CD4-positive, alpha-beta memory T cell (primary cell): Measurements from ENCODE around the gene EPGN. TPM values are rescaled to one million over a fixed set of nuclear protein-coding genes. Genes with fewer than 3 reads are reported as not detected.

ENCODE experiments used
- CTCF ChIA-PET: fragments of 350-600 bp; sonication (Branson Sonifier 250); formaldehyde crosslinking; loops from one replicate; lab custom pipeline; 2021; ENCODE audit warnings: inconsistent platforms; ENCODE audit not compliant: partially characterized antibody; lab: Charles Lee
- POLR2A ChIA-PET: fragments of 350-600 bp; sonication (Branson Sonifier 250); formaldehyde crosslinking; loops from one replicate; lab custom pipeline; 2021; ENCODE audit not compliant: partially characterized antibody; lab: Charles Lee
- DNase-seq, 5 donors: peaks; one replicate each; pipeline versions ENCODE4 v3.0.0 to v3.0.0-alpha.2; 2020 to 2022; ENCODE audit warnings: mixed read lengths in 1 of 5
- H3K27ac ChIP-seq: one replicate; pipeline ENCODE4 v1.7.0; 2013; ENCODE audit warnings: low read depth, low read length
- H3K27me3 ChIP-seq: 2 replicates; pipeline ENCODE4 v1.7.0; 2013; ENCODE audit warnings: mild to moderate bottlenecking, low read length, moderate library complexity; ENCODE audit not compliant: insufficient read depth
- H3K36me3 ChIP-seq: 2 replicates; pipeline ENCODE4 v1.7.0; 2013; ENCODE audit warnings: mild to moderate bottlenecking, low read length, moderate library complexity; ENCODE audit not compliant: insufficient read depth
- H3K4me1 ChIP-seq: 2 replicates; pipeline ENCODE4 v1.7.0; 2013; ENCODE audit warnings: mild to moderate bottlenecking, low read length, moderate library complexity; ENCODE audit not compliant: insufficient read depth
- H3K4me3 ChIP-seq, 2 donors: one replicate each; pipeline ENCODE4 v1.7.0; 2013; ENCODE audit warnings: low read length in 2 of 2, mild to moderate bottlenecking in 1 of 2
- H3K9me3 ChIP-seq, 2 donors: one replicate each; pipeline ENCODE4 v1.7.0; 2013; ENCODE audit warnings: low read length in 2 of 2, control low read depth in 1 of 2; ENCODE audit not compliant: control insufficient read depth in 1 of 2
- H3K27ac Mint-ChIP-seq, 7 donors: one replicate each; pipeline ENCODE4 v1.8.0; 2020 to 2021; ENCODE audit warnings: mixed read lengths in 7 of 7, mild to moderate bottlenecking in 6 of 7, inconsistent platforms in 3 of 7, moderate library complexity in 3 of 7
- H3K27me3 Mint-ChIP-seq, 2 donors: one replicate each; pipeline ENCODE4 v1.8.0; 2020 to 2021; ENCODE audit warnings: mixed read lengths in 2 of 2
- H3K36me3 Mint-ChIP-seq, 2 donors: one replicate each; pipeline ENCODE4 v1.8.0; 2020 to 2021; ENCODE audit warnings: mixed read lengths in 2 of 2, inconsistent platforms in 1 of 2, mild to moderate bottlenecking in 1 of 2
- H3K4me1 Mint-ChIP-seq, 4 donors: one replicate each; pipeline ENCODE4 v1.8.0; 2020 to 2021; ENCODE audit warnings: mixed read lengths in 4 of 4, mild to moderate bottlenecking in 1 of 4
- H3K4me3 Mint-ChIP-seq, 8 donors: one replicate each; pipeline ENCODE4 v1.8.0; 2020 to 2021; ENCODE audit warnings: mixed read lengths in 8 of 8, mild to moderate bottlenecking in 7 of 8, moderate library complexity in 6 of 8, inconsistent platforms in 3 of 8
- H3K9me3 Mint-ChIP-seq, 8 donors: one replicate each; pipeline ENCODE4 v1.8.0; 2020 to 2021; ENCODE audit warnings: mixed read lengths in 8 of 8, mild to moderate bottlenecking in 5 of 8, inconsistent platforms in 3 of 8, moderate library complexity in 1 of 8
- intact Hi-C: fragments of 100-400 bp; cut with micrococcal nuclease; formaldehyde crosslinking; loops from one replicate; pipeline ENCODE4 v1.15.1; 2023
- polyA plus RNA-seq, 2 donors: library from polyadenylated mRNA; unstranded; fragments of 300-500 nt; fragmentation: Illumina TruSeq; gene quantifications; one replicate each; pipeline ENCODE4 v1.2.3, GENCODE V29; 2021
- total RNA-seq, 2 experiments: library from RNA; stranded (reverse); gene quantifications; one replicate each; pipeline ENCODE4 v1.2.3, GENCODE V29; 2021

The EPGN gene
- total and polyA plus RNA-seq, 4 experiments from 2014 or later: 0.96 TPM; not detected in 3

DNA sequence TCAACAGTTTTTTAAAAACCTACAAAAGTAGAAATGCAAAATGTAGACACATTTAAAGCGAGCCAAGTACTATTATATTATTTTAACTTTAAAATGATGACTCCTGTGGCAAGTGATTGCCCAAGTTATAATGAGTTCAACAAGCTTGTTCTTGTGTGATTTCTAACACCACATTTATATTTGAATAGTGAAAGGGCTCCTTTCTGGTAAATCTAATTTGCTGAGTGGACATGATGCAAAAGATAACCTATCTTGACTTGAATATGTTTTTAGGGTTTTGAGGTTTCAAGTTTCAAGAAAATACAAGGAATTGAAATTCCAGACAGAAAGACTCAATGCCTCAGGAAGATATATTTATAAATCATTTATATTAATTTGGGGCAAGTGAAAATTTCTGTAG, 1.1 kb upstream of the EPGN start:
- intact Hi-C loops: no loop called here
- Mint-ChIP-seq H3K9me3 (no peaks in the 10 kb centered on the region), H3K4me1 (peaks cover 6 to 11% (median 8%) of the 10 kb centered on the region in 4 donors), H3K4me3 (no peak overlapping the region), H3K27ac (no peak overlapping the region), H3K36me3 (no peaks in the 10 kb centered on the region), H3K27me3 (no peaks in the 10 kb centered on the region)
- Histone ChIP-seq H3K4me3 (no peak overlapping the region), H3K4me1 (peaks cover 6% of the 10 kb centered on the region), H3K36me3 (no peaks in the 10 kb centered on the region), H3K27me3 (no peaks in the 10 kb centered on the region), H3K9me3 (no peaks in the 10 kb centered on the region), H3K27ac (no peak overlapping the region)
- CTCF ChIA-PET: interaction anchor here (0.8 kb wide), 1 partner anchor 77 kb away, joined by 3 read pairs; no protein-coding TSS in a partner anchor
- POLR2A ChIA-PET: no interaction called here
- no peak for DNase-seq

DNA sequence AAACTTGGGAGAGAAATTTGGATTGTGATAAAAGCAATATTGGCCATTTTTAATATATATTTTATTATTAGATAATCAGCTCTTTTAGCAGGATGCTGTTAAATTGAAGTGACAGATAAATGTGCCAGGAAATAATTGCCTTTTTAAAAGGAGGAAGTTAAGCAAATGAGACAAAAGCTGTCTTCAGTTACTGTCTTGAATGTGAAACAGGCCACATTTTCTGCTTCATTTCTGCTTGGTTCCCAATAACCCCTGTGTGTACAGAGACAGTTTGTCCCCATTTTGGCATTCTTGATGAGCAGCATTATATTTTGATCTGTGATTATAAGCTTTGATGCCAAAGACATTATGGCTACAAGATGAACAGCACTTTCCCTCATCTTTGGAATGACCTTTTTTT, 953 bp downstream of the EPGN start:
- H3K4me3 ChIP-seq: no peak overlapping the region
- Mint-ChIP-seq H3K27me3 (no peaks in the 10 kb centered on the region), H3K4me1 (peaks cover 6 to 11% (median 8%) of the 10 kb centered on the region in 4 donors), H3K9me3 (no peaks in the 10 kb centered on the region), H3K27ac (peak overlapping the region in 1 of 7 donors; percentile 24), H3K36me3 (no peaks in the 10 kb centered on the region), H3K4me3 (peak overlapping the region in 1 of 8 donors; percentile 2)
- DNase-seq: no peak
- peaks cover 6% of the 10 kb centered on the region for H3K4me1 ChIP-seq
- H3K36me3 ChIP-seq: no peaks in the 10 kb centered on the region
- no peaks in the 10 kb centered on the region for H3K9me3 ChIP-seq
- H3K27ac ChIP-seq: no peak overlapping the region
- no peaks in the 10 kb centered on the region for H3K27me3 ChIP-seq
- POLR2A ChIA-PET: no interaction called here
- intact Hi-C loops: no loop called here
- CTCF ChIA-PET: interaction anchor here (1.3 kb wide), 1 partner anchor 81 kb away, joined by 4 read pairs; no protein-coding TSS in a partner anchor

DNA sequence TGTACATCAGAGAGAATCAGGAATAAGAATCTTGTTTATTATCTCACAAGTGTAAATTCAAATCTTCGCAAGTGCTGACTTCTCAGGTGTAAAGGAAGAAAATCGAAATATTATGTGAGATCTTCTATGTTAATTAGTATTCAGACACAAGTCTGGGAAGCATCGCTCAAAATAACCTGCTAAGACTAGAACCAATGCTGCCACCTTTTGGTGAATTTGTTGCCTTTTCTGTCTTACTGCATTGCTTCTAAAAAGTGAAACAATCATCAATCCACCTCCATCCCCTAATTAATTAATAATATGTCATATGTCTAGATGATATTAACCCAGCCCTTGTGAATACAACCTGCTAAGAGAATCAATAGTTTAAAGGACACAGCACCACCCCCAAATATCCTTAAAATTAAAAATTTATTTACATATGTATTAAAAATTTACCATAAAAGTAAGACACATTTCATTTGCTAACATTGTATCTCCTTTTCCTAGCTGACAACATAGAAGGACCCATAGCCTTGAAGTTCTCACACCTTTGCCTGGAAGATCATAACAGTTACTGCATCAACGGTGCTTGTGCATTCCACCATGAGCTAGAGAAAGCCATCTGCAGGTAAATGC, 3.5 kb downstream of the EPGN start:
- no peak overlapping the region for H3K4me3 Mint-ChIP-seq
- H3K4me1 ChIP-seq: peaks cover 6% of the 10 kb centered on the region
- CTCF ChIA-PET: interaction anchor here (1.5 to 1.6 kb wide), 2 partner anchors 81 to 84 kb away, joined by 8 read pairs; no protein-coding TSS in a partner anchor
- no peaks in the 10 kb centered on the region for H3K9me3 Mint-ChIP-seq
- H3K4me3 ChIP-seq: no peak overlapping the region
- no peaks in the 10 kb centered on the region for H3K36me3 ChIP-seq
- intact Hi-C loops: loop anchor here (1.0 kb wide), 2 partner anchors 84 to 123 kb away; no protein-coding TSS in a partner anchor
- no peaks in the 10 kb centered on the region for H3K9me3 ChIP-seq
- H3K27ac ChIP-seq: no peak overlapping the region
- DNase-seq: peak in 4 of 5 donors; percentile 27 to 36 (median 34)
- peaks cover 6 to 11% (median 8%) of the 10 kb centered on the region in 4 donors for H3K4me1 Mint-ChIP-seq
- H3K27me3 Mint-ChIP-seq: peaks cover 2 to 3% of the 10 kb centered on the region in 2 donors
- POLR2A ChIA-PET: no interaction called here
- no peaks in the 10 kb centered on the region for H3K27me3 ChIP-seq
- no peaks in the 10 kb centered on the region for H3K36me3 Mint-ChIP-seq
- H3K27ac Mint-ChIP-seq: peak overlapping the region in 1 of 7 donors; percentile 19

DNA sequence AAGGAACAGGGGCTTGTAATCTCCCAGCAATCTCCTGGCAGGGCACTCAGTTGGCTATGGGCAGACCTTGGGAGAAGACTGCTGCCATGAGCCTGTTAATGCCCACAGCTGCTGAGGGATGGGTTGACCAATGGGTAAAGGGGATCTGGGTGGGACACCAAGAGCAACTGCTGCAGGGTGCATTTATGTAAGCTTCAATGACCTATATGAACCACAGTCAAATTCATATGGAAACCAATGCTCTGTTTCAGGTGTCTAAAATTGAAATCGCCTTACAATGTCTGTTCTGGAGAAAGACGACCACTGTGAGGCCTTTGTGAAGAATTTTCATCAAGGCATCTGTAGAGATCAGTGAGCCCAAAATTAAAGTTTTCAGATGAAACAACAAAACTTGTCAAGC, 6.1 kb downstream of the EPGN start:
- Mint-ChIP-seq H3K27ac (no peak overlapping the region), H3K4me3 (no peak overlapping the region), H3K27me3 (peaks cover 2 to 3% of the 10 kb centered on the region in 2 donors), H3K4me1 (peaks cover 0 to 4% (median 0%) of the 10 kb centered on the region in 4 donors), H3K36me3 (no peaks in the 10 kb centered on the region), H3K9me3 (no peaks in the 10 kb centered on the region)
- H3K27ac ChIP-seq: no peak overlapping the region
- H3K4me3 ChIP-seq: no peak overlapping the region
- H3K4me1 ChIP-seq: peaks cover 4% of the 10 kb centered on the region
- no peak for DNase-seq
- CTCF ChIA-PET: no interaction called here
- H3K27me3 ChIP-seq: no peaks in the 10 kb centered on the region
- no peaks in the 10 kb centered on the region for H3K36me3 ChIP-seq
- POLR2A ChIA-PET: no interaction called here
- no peaks in the 10 kb centered on the region for H3K9me3 ChIP-seq
- intact Hi-C loops: no loop called here

DNA sequence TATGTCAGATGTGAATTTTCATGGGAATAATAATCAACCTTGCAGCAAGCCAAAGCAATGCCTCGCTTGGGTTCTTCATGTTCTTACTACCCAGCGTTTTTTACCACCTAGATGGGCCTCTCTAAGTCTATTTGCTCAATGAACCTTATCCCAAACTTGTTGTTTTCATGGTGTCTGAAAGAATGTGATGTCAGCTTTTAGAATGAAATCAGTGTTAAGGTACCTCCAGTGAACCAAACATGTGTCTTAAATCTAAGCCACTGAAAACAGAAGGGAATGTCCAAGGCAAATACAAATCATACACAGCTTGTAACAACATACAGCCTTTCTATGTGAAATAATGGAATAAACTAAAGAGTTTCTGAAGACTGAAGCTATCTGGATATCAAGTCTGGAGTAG, 6.7 kb downstream of the EPGN start:
- Histone ChIP-seq H3K9me3 (no peaks in the 10 kb centered on the region), H3K36me3 (no peaks in the 10 kb centered on the region), H3K27ac (no peak overlapping the region), H3K27me3 (no peaks in the 10 kb centered on the region), H3K4me3 (no peak overlapping the region), H3K4me1 (no peaks in the 10 kb centered on the region)
- Mint-ChIP-seq H3K27ac (no peak overlapping the region), H3K4me1 (no peaks in the 10 kb centered on the region), H3K4me3 (no peak overlapping the region), H3K9me3 (no peaks in the 10 kb centered on the region), H3K36me3 (no peaks in the 10 kb centered on the region), H3K27me3 (peaks cover 2 to 3% of the 10 kb centered on the region in 2 donors)
- ChIA-PET POLR2A (no interaction called here), CTCF (no interaction called here)
- intact Hi-C loops: no loop called here
- no peak for DNase-seq

DNA sequence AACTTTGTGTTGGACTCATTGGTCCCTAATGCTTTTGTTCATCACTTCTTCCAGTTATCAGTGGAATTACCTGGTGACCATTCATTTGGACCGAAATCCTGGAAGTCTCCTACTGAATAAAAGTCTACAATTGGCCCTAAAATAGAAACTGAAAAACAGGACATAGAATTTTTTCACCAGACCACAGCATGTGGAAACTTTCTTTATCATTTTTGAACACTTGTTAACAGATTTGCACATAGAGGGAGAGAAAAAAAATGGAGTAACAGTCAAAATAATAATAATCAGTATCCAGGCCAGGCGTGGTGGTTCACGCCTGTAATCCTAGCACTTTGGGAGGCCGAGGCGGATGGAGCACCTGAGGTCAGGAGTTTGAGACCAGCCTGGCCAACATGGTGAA, 7.1 kb downstream of the EPGN start:
- POLR2A ChIA-PET: no interaction called here
- Histone ChIP-seq H3K4me3 (no peak overlapping the region), H3K4me1 (no peaks in the 10 kb centered on the region), H3K36me3 (no peaks in the 10 kb centered on the region), H3K27ac (no peak overlapping the region), H3K9me3 (no peaks in the 10 kb centered on the region), H3K27me3 (no peaks in the 10 kb centered on the region)
- no peaks in the 10 kb centered on the region for H3K4me1 Mint-ChIP-seq
- intact Hi-C loops: no loop called here
- no peak for DNase-seq
- peaks cover 2 to 3% of the 10 kb centered on the region in 2 donors for H3K27me3 Mint-ChIP-seq
- H3K4me3 Mint-ChIP-seq: no peak overlapping the region
- H3K9me3 Mint-ChIP-seq: no peaks in the 10 kb centered on the region
- CTCF ChIA-PET: no interaction called here
- no peaks in the 10 kb centered on the region for H3K36me3 Mint-ChIP-seq
- H3K27ac Mint-ChIP-seq: no peak overlapping the region

DNA sequence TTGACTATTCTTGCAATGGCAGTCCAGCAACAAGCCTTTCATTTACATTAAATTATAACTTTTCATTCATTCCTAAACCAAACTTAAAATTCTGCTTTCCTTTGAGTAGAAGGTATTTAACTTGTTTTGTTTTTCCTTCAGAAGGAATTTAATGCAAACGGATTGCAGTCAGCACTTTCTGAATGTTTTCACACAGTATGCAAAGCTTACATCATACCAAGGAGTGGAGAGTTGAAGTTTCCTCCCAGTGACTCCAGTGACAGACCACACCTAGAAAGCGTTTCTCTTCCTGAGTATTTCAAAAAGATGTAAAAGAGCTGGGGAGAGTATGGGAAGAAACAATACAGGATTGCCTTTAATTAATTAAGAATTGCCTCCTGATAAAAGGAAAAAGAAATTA, 8.1 kb downstream of the EPGN start:
- Histone ChIP-seq H3K9me3 (no peaks in the 10 kb centered on the region), H3K27ac (no peak overlapping the region), H3K4me3 (no peak overlapping the region), H3K4me1 (no peaks in the 10 kb centered on the region), H3K27me3 (no peaks in the 10 kb centered on the region), H3K36me3 (no peaks in the 10 kb centered on the region)
- ChIA-PET POLR2A (no interaction called here), CTCF (no interaction called here)
- H3K27me3 Mint-ChIP-seq: peaks cover 2 to 5% of the 10 kb centered on the region in 2 donors
- no peaks in the 10 kb centered on the region for H3K9me3 Mint-ChIP-seq
- H3K4me3 Mint-ChIP-seq: no peak overlapping the region
- no peaks in the 10 kb centered on the region for H3K36me3 Mint-ChIP-seq
- intact Hi-C loops: no loop called here
- no peak overlapping the region for H3K27ac Mint-ChIP-seq
- H3K4me1 Mint-ChIP-seq: no peaks in the 10 kb centered on the region
- DNase-seq: no peak
